Measurements from ENCODE around the gene BICRA. TPM values are rescaled to one million over a fixed set of nuclear protein-coding genes. Genes with fewer than 3 reads are reported as not detected.
A peak's percentile ranks its signal among the peaks of the same experiment; 100 is the strongest.

Gene BICRA
- total and polyA plus RNA-seq, 8 donors, result 13.8 to 18.8 (median 15.5) TPM

GRCh38 chr19:47603706-47604565, 5.0 kb upstream of the BICRA start:
- peaks cover 10 to 29% of the 10 kb centered on the region in 2 donors for H3K4me1 ChIP-seq
- no peak for ATAC-seq
- intact Hi-C loops (cut with DNase I), result loop anchor here in 1 of 2 donors (10.0 kb wide), 1 partner anchor 91 kb away; no protein-coding TSS in a partner anchor
- no peaks in the 10 kb centered on the region for H3K27me3 ChIP-seq
- TF ChIP-seq CTCF (IDR thresholded peaks at IDR 0.05), result no peak
- DNase-seq, result peak in 1 of 4 donors; percentile 57
- no peaks in the 10 kb centered on the region for H3K9me3 ChIP-seq
- H3K27ac ChIP-seq, result no peak overlapping the region
- no peaks in the 10 kb centered on the region for H3K36me3 ChIP-seq
- no peak overlapping the region for H3K4me3 ChIP-seq

- no peaks in the 10 kb centered on the region for H3K9me3 ChIP-seq
- TF ChIP-seq CTCF (IDR thresholded peaks at IDR 0.05), result no peak
- peak overlapping the region; percentile 94 to 95 for H3K27ac ChIP-seq
- H3K36me3 ChIP-seq, result peaks cover 0 to 5% of the 10 kb centered on the region in 2 donors
- ATAC-seq (no peak), DNase-seq (no peak)
- no peaks in the 10 kb centered on the region for H3K27me3 ChIP-seq
- peaks cover 7 to 36% of the 10 kb centered on the region in 2 donors for H3K4me1 ChIP-seq
- H3K4me3 ChIP-seq, result peak overlapping the region; percentile 96 to 100
- intact Hi-C loops (cut with DNase I), result loop anchor here in 1 of 2 donors (10.0 kb wide), 1 partner anchor 87 kb away; no protein-coding TSS in a partner anchor
Measured at GRCh38 chr19:47607564-47608073, 1.3 kb upstream of the BICRA start.

- peaks cover 0 to 5% of the 10 kb centered on the region in 2 donors for H3K36me3 ChIP-seq
- intact Hi-C loops (cut with DNase I), result loop anchor here in 1 of 2 donors (10.0 kb wide), 1 partner anchor 87 kb away; no protein-coding TSS in a partner anchor
- DNase-seq, result peak; percentile 93 to 98 (median 96)
- H3K27me3 ChIP-seq, result no peaks in the 10 kb centered on the region
- no peaks in the 10 kb centered on the region for H3K9me3 ChIP-seq
- peak overlapping the region; percentile 96 to 100 for H3K4me3 ChIP-seq
- peak; percentile 95 for ATAC-seq
- TF ChIP-seq CTCF (IDR thresholded peaks at IDR 0.05), result peak in 1 of 2 donors; percentile 39
- peaks cover 7 to 43% of the 10 kb centered on the region in 2 donors for H3K4me1 ChIP-seq
- H3K27ac ChIP-seq, result peak overlapping the region; percentile 94 to 95
Measured at GRCh38 chr19:47608074-47608918, 638 bp upstream of the BICRA start.

GRCh38 chr19:47609906-47610894, 1.3 kb downstream of the BICRA start:
- H3K4me1 ChIP-seq, result peaks cover 7 to 51% of the 10 kb centered on the region in 2 donors
- H3K27me3 ChIP-seq, result no peaks in the 10 kb centered on the region
- peak overlapping the region; percentile 81 to 95 for H3K27ac ChIP-seq
- DNase-seq, result peak in 2 of 4 donors; percentile 47 to 89
- TF ChIP-seq CTCF (IDR thresholded peaks at IDR 0.05), result no peak
- peak overlapping the region; percentile 84 to 96 for H3K4me3 ChIP-seq
- peak; percentile 6 for ATAC-seq
- H3K9me3 ChIP-seq, result no peaks in the 10 kb centered on the region
- intact Hi-C loops (cut with DNase I), result loop anchor here in 1 of 2 donors (10.0 kb wide), 1 partner anchor 85 kb away; no protein-coding TSS in a partner anchor
- H3K36me3 ChIP-seq, result peaks cover 0 to 8% of the 10 kb centered on the region in 2 donors

Measured in left lung (tissue), 10 donors.